HUES6 (cell line): Measurements from ENCODE around the gene GAL3ST2.
"Not testable (repeated sequence)": the region's sequence is repeated elsewhere in the genome, so short reads cannot be mapped to it uniquely, and the experiment has no call there.

ENCODE experiments used
- H3K27ac ChIP-seq: 2 replicates; pipeline ENCODE4 v1.7.0; 2013; ENCODE audit warnings: low read depth, mild to moderate bottlenecking, low read length, inconsistent platforms
- H3K27me3 ChIP-seq: 2 replicates; pipeline ENCODE4 v1.6.1; 2013; ENCODE audit warnings: low read length; ENCODE audit not compliant: control insufficient read depth, insufficient read depth
- H3K36me3 ChIP-seq: 2 replicates; pipeline ENCODE4 v1.6.1; 2013; ENCODE audit warnings: low read length; ENCODE audit not compliant: control insufficient read depth, insufficient read depth
- H3K4me1 ChIP-seq: 2 replicates; pipeline ENCODE4 v1.6.1; 2013; ENCODE audit warnings: low read length; ENCODE audit not compliant: control insufficient read depth, insufficient read depth
- H3K4me3 ChIP-seq: 2 replicates; pipeline ENCODE4 v1.5.1; 2013; ENCODE audit warnings: low read depth, low read length
- H3K9ac ChIP-seq: one replicate; pipeline ENCODE4 v1.6.1; 2013; ENCODE audit warnings: mild to moderate bottlenecking, low read length
- H3K9me3 ChIP-seq: 2 replicates; pipeline ENCODE4 v1.6.1; 2013; ENCODE audit warnings: low read depth, low read length; ENCODE audit not compliant: control insufficient read depth, insufficient read depth

The GAL3ST2 gene

GRCh38 chr2:241796610-241797138 is 20.1 kb downstream of the GAL3ST2 start:
- no peak overlapping the region for H3K9ac ChIP-seq
- peaks cover 6% of the 10 kb centered on the region for H3K4me1 ChIP-seq
- no peaks in the 10 kb centered on the region for H3K27me3 ChIP-seq
- H3K9me3 ChIP-seq, result no peaks in the 10 kb centered on the region
- H3K27ac ChIP-seq, result no peak overlapping the region
- no peaks in the 10 kb centered on the region for H3K36me3 ChIP-seq
- H3K4me3 ChIP-seq, result no peak overlapping the region

- Histone ChIP-seq H3K4me3 (no peak overlapping the region), H3K4me1 (peaks cover 13% of the 10 kb centered on the region), H3K9me3 (no peaks in the 10 kb centered on the region), H3K9ac (no peak overlapping the region), H3K27ac (no peak overlapping the region), H3K27me3 (peaks cover under 1% of the 10 kb centered on the region), H3K36me3 (no peaks in the 10 kb centered on the region)
These were observed 20.9 kb downstream of the GAL3ST2 start for GRCh38 chr2:241797441-241798080.

DNA sequence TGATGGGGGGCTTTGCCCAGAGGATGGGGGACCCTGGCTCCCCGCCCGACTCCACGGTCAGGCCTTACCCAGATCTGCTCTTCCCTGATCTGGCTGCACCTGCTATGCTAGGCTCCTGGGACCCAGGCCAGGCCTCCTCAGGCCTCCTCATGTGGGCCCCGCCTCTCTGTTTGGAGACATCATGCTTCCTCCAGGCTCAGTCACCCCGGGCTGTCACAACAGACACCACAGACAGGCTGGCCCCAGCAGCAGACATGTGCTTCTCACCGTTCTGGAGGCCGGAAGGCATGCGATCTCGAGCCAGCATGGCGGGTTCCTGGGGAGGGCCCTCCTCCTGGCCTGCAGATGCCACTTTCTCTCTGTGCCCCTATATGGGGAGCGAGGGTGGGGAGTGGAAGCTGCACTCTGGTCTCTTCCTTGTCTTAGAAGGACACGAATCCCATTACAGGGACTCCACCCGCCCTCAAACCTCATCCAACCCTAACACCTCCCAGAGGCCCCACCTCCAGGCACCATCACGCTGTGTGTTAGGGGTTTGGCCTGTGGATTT is 21.5 kb downstream of the GAL3ST2 start:
- H3K9me3 ChIP-seq, result no peaks in the 10 kb centered on the region
- H3K36me3 ChIP-seq, result no peaks in the 10 kb centered on the region
- H3K4me3 ChIP-seq, result no peak overlapping the region
- peaks cover 17% of the 10 kb centered on the region for H3K4me1 ChIP-seq
- peaks cover 6% of the 10 kb centered on the region for H3K27me3 ChIP-seq
- H3K9ac ChIP-seq, result no peak overlapping the region
- H3K27ac ChIP-seq, result no peak overlapping the region

DNA sequence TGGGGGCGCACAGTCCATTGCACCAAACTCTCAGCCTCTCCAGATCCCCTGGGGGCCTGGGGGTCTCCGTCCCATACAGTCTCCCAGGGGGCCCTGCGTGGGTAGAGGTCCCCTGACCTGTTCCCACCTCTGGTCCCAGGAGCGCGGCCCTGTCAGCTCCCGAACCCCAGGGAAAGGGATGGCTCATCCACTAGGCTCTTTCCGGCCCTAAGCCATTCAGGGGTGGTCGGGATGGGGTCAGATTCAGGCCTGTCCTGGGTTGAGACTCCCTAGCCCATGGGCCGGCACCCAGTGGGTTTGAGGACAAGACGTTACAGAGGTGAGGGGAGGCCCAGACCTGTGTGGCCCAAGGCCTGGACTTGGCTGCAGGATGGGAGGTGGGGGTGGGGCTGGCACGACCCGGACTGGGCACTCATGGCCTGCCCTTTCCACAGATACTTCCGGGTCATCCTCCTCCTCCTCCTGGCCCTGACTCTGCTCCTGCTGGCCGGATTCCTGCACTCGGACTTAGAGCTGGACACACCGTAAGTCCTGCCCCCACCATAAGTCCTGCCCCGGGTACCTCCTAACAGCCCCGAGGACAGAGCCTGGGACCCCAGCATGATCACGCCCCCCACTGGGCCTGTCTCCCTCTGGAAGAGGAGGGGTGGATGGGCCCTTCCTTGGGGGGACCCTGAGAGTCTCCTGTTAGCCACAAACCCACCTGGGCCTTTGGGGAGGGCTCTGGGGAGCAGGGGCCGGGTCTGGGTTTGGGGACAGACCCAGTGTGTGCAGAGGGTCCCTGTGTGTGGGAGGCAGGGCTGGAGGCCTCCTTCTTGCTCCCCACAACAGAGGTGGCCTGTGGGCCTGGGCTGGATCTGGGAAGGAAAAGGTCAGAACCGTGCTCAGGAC is 22.3 kb downstream of the GAL3ST2 start:
- H3K9ac ChIP-seq, result no peak overlapping the region
- peaks cover 13% of the 10 kb centered on the region for H3K27me3 ChIP-seq

DNA sequence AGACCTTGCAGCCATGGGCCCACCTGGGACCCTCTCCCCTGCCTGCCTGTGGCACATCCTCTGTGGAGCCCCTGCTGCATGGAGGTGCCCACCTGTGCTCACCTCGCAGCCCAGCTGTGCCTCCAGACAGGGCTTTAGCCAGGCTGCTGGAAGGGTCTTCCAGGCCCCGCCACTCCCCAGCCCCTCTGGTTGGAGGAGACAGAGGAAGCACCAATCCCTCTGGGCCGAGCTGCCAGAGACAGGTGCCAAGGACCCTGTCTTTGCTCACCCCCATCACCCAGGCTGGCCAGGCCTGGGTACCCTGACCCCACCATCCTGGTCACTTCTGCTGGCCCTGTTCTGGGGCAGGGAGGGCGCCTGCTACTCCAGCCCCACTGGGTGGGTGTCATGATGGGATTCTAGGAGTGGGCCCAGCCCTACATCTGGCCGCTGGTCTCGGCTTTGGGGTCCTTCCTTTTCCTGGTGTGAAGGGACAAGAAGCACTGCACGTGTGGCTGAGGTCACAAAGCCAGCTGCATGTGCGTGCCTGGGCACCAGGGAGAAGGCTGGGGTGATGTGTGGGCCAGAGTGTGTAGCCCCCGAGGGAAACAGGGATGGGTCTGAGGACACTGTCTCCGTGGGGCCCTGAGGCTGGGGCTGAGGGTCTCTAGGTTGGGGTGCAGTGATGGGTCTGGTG is 23.0 kb downstream of the GAL3ST2 start:
- no peak overlapping the region for H3K4me3 ChIP-seq
- H3K9me3 ChIP-seq, result no peaks in the 10 kb centered on the region
- H3K4me1 ChIP-seq, result peaks cover 28% of the 10 kb centered on the region
- no peaks in the 10 kb centered on the region for H3K36me3 ChIP-seq
- no peak overlapping the region for H3K27ac ChIP-seq
- no peak overlapping the region for H3K9ac ChIP-seq
- H3K27me3 ChIP-seq, result peaks cover 21% of the 10 kb centered on the region

More for the DNA sequence above, 22.3 kb downstream of the GAL3ST2 start:
- Histone ChIP-seq H3K4me3 (no peak overlapping the region), H3K36me3 (no peaks in the 10 kb centered on the region), H3K27ac (no peak overlapping the region), H3K4me1 (peaks cover 20% of the 10 kb centered on the region), H3K9me3 (no peaks in the 10 kb centered on the region)

DNA sequence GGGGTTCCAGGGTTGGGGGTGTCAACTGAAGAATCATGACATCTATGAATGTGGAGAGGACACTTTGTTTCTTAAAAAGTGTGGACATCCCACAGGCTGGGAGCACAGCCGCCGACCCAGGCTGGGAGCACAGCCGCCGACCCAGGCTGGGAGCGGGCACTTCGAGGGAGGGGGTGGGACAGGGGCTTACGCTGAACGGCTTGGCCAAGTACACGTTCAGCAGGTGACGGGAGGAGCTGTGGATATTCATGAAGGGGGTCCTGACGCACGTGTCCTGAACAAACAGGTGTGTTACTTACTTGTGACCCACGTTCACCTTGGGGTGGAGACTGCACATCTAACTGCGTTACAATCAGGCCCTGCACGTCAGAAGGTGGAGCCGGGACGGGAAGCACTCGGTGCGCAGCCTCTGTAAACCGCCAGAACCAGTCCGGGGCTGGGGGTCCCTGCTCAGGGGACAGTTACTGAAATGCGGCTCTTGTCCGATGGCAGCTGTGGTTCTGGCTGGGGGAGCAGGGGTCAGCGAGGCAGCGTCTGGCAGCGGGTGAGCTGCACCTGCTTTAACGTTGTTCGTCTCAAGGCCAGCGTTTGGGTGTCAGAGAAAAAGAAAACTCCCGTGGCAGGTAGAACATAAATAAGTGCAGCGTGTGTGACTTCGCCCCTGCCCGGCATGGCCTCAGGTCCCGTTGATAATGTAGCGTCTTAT is 23.7 kb downstream of the GAL3ST2 start:
- H3K27me3 ChIP-seq, result peaks cover 23% of the 10 kb centered on the region
- peaks cover 31% of the 10 kb centered on the region for H3K4me1 ChIP-seq
- H3K36me3 ChIP-seq, H3K27ac ChIP-seq, H3K4me3 ChIP-seq, H3K9me3 ChIP-seq, H3K9ac ChIP-seq: not testable (repeated sequence)

DNA sequence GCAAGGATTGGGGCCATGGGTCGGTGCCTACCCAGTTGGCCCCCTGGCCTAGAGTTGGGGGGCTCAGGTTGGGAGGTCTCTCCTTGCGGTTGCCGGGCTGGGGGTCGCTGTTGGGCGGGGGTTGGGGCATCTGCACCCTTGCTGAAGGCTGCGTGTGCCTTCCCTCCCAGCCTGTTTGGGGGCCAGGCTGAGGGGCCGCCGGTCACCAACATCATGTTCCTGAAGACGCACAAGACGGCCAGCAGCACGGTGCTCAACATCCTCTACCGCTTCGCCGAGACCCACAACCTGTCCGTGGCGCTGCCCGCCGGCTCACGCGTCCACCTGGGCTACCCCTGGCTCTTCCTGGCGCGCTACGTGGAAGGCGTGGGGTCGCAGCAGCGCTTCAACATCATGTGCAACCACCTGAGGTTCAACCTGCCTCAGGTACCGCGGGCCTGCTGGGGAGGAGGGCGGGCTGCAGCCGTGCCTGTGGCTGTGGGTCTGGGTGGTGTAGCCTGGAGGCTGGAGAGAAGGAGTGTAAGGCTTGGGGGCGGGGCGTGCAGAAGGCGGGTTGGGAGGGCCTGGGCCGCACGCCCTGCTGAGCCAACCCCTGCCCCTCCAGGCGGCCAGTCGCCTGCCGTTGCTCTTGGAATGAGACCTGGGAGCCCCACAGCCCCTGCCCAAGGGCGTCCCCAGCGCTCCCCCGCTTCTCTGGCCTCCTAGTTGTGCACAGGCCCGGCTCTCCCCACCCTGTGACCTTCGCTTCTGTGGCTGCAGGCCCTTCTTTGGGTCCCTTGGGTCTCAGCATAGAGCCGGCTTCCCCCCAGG is 25.2 kb downstream of the GAL3ST2 start:
- H3K9me3 ChIP-seq, result no peaks in the 10 kb centered on the region
- H3K27me3 ChIP-seq, result peaks cover 23% of the 10 kb centered on the region
- no peak overlapping the region for H3K27ac ChIP-seq
- no peaks in the 10 kb centered on the region for H3K36me3 ChIP-seq
- peaks cover 31% of the 10 kb centered on the region for H3K4me1 ChIP-seq
- H3K4me3 ChIP-seq, result peak overlapping the region; percentile 8; the same call in 1 of the 2 replicates
- no peak overlapping the region for H3K9ac ChIP-seq

DNA sequence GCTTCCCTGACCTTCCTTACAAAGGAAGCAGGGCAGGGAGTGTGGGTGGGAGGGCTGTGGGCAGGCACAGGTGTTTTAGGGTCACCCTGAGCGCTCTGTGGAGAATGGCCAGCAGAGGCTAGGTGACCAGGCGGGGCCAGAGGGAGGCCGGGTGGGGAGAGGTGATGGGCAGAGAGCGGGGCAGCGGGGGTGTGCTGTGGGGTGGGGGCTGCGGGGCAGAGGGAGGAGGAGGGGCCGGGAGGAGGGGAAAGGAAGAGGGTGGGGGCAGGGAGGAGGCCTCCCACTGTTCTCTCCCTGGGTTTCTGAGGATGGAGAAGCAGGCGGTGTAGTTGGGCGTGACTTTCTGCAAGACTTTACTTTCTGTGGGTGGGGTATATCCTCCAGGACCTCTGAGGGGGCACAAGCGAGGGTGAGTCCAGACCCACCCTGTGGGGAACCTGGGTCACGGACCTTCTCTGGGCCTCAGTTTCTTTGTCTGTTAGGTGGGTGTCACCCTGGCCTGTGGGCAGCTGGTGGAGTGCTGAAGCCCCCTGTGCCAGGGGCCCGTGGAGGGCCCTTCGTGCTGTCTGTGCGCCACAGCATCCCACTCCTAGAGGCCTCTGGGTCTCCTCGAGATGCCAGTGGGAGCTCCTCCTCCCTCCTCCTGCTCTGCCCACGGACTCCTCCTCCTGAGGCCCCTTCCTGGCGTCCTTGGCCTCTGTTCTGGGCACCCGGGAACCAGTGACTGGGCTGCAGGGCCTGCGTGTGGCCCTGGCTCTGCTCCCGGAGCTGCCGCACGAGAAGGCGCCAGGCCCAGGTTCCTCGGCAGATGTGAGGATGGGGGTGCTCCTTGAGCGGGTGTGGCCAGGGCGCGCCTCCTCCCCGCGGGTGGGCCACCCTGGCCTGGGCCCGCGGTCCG is 26.0 kb downstream of the GAL3ST2 start:
- no peak overlapping the region for H3K9ac ChIP-seq
- no peaks in the 10 kb centered on the region for H3K9me3 ChIP-seq
- no peaks in the 10 kb centered on the region for H3K36me3 ChIP-seq
- H3K27ac ChIP-seq, result no peak overlapping the region
- peaks cover 23% of the 10 kb centered on the region for H3K27me3 ChIP-seq
- H3K4me1 ChIP-seq, result peaks cover 31% of the 10 kb centered on the region
- peak overlapping the region; percentile 57; the same call in 1 of the 2 replicates for H3K4me3 ChIP-seq
